IMR-90 (cell line): Measurements from ENCODE around the gene SRPRB. TPM values are rescaled to one million over a fixed set of nuclear protein-coding genes. Genes with fewer than 3 reads are reported as not detected.

Source experiments
- ATAC-seq: fragments of 200-7000 bp; cut with Tn5 transposase; 2 replicates; pipeline ENCODE4 v1.9.1; 2020; ENCODE audit warnings: low read depth, mild to moderate bottlenecking, moderate library complexity
- BruUV-seq: library from RNA; stranded (reverse); fragments of 400-500 nt; replicated peaks from 2 replicates; lab custom pipeline; 2021; lab: Mats Ljungman, UMichigan
- CTCF ChIA-PET: fragments of 300-600 bp; formaldehyde crosslinking; extraction: SDS; loops from one replicate; lab custom pipeline; 2021; ENCODE audit warnings: antibody characterized with exemption; lab: Yijun Ruan, JAX
- POLR2A ChIA-PET: fragments of 300-600 bp; sonication (Branson Sonifier 250); formaldehyde crosslinking; loops from one replicate; lab custom pipeline; 2022; ENCODE audit warnings: antibody characterized with exemption; ENCODE audit not compliant: unreplicated experiment; lab: Charles Lee
- DNase-seq: peaks from one replicate; pipeline ENCODE4 v3.0.0; 2013
- H2AFZ ChIP-seq: replicated peaks from 2 replicates; pipeline ENCODE3; 2013; ENCODE audit warnings: low read length, mild to moderate bottlenecking; ENCODE audit not compliant: poor library complexity
- H2AK5ac ChIP-seq: 2 replicates; pipeline ENCODE4 v1.6.1; 2013; ENCODE audit warnings: low read depth, low read length, inconsistent platforms
- H2AK9ac ChIP-seq: replicated peaks from 2 replicates; pipeline ENCODE3; 2013; ENCODE audit warnings: mild to moderate bottlenecking, low read depth, low read length, moderate library complexity; ENCODE audit not compliant: poor library complexity
- H2BK120ac ChIP-seq: 2 replicates; pipeline ENCODE4 v1.6.1; 2013; ENCODE audit warnings: low read depth, low read length, inconsistent platforms
- H2BK15ac ChIP-seq: 3 replicates; pipeline ENCODE4 v1.6.1; 2013; ENCODE audit warnings: low read depth, low read length, inconsistent platforms
- H2BK20ac ChIP-seq: 2 replicates; pipeline ENCODE4 v1.6.1; 2013; ENCODE audit warnings: low read depth, mild to moderate bottlenecking, inconsistent platforms, low read length, moderate library complexity
- H2BK5ac ChIP-seq: 2 replicates; pipeline ENCODE4 v1.6.1; 2013; ENCODE audit warnings: mild to moderate bottlenecking, low read depth, low read length, inconsistent platforms; ENCODE audit not compliant: poor library complexity, severe bottlenecking
- H3K14ac ChIP-seq: replicated peaks from 2 replicates; pipeline ENCODE4 v1.6.1; 2013; ENCODE audit warnings: low read depth, low read length, inconsistent platforms
- H3K18ac ChIP-seq: 2 replicates; pipeline ENCODE4 v1.6.1; 2013; ENCODE audit warnings: low read depth, low read length, control low read depth
- H3K23ac ChIP-seq: 2 replicates; pipeline ENCODE4 v1.6.1; 2013; ENCODE audit warnings: low read depth, low read length, inconsistent platforms
- H3K27ac ChIP-seq: 2 replicates; pipeline ENCODE4 v1.5.1; 2013; ENCODE audit warnings: mild to moderate bottlenecking, control low read depth, low read length; ENCODE audit not compliant: insufficient read depth
- H3K27me3 ChIP-seq: 2 replicates; pipeline ENCODE4 v1.6.1; 2013; ENCODE audit warnings: low read length; ENCODE audit not compliant: control insufficient read depth, insufficient read depth
- H3K36me3 ChIP-seq: 2 replicates; pipeline ENCODE4 v1.6.1; 2013; ENCODE audit warnings: low read length, mixed read lengths; ENCODE audit not compliant: control insufficient read depth, insufficient read depth
- H3K4ac ChIP-seq: 2 replicates; pipeline ENCODE4 v1.6.1; 2013; ENCODE audit warnings: low read depth, low read length, inconsistent platforms
- H3K4me1 ChIP-seq: 2 replicates; pipeline ENCODE4 v1.6.1; 2013; ENCODE audit warnings: low read length, mixed read lengths; ENCODE audit not compliant: control insufficient read depth, insufficient read depth
- H3K4me2 ChIP-seq: 2 replicates; pipeline ENCODE4 v1.6.1; 2013; ENCODE audit warnings: low read depth, mild to moderate bottlenecking, control low read depth, low read length, moderate library complexity
- H3K4me3 ChIP-seq: 2 replicates; pipeline ENCODE4 v1.5.1; 2013; ENCODE audit warnings: low read depth, mild to moderate bottlenecking, control low read depth, low read length, moderate library complexity; ENCODE audit not compliant: insufficient read depth
- H3K56ac ChIP-seq: 2 replicates; pipeline ENCODE4 v1.6.1; 2013; ENCODE audit warnings: low read length, inconsistent platforms; ENCODE audit not compliant: insufficient read depth; ENCODE audit errors: extremely low read depth
- H3K79me1 ChIP-seq, 2 experiments: 2 replicates each; pipeline ENCODE4 v1.6.1; 2013; ENCODE audit warnings: low read length in 2 of 2, inconsistent platforms in 1 of 2, low read depth in 1 of 2
- H3K9ac ChIP-seq: 2 replicates; pipeline ENCODE4 v1.6.1; 2013; ENCODE audit warnings: low read depth, low read length, control low read depth
- H3K9me1 ChIP-seq: 2 replicates; pipeline ENCODE4 v1.6.1; 2013; ENCODE audit warnings: low read length, inconsistent platforms; ENCODE audit not compliant: insufficient read depth
- H3K9me3 ChIP-seq: 2 replicates; pipeline ENCODE4 v1.6.1; 2013; ENCODE audit warnings: low read length; ENCODE audit not compliant: control insufficient read depth, insufficient read depth
- H4K20me1 ChIP-seq: 2 replicates; pipeline ENCODE4 v1.6.1; 2013; ENCODE audit warnings: low read length, inconsistent platforms; ENCODE audit not compliant: insufficient read depth
- H4K5ac ChIP-seq: 2 replicates; pipeline ENCODE4 v1.6.1; 2013; ENCODE audit warnings: mild to moderate bottlenecking, low read depth, low read length, control low read depth
- H4K8ac ChIP-seq, 2 experiments: 2 replicates each; pipeline ENCODE4 v1.6.1; 2013; ENCODE audit warnings: low read depth in 2 of 2, low read length in 2 of 2, control low read depth in 1 of 2, inconsistent platforms in 1 of 2
- H4K91ac ChIP-seq: 2 replicates; pipeline ENCODE4 v1.6.1; 2013; ENCODE audit warnings: low read depth, low read length, inconsistent platforms; ENCODE audit not compliant: insufficient read depth
- BHLHE40 ChIP-seq: fragments of 150-350 bp; IDR thresholded peaks from 2 replicates; pipeline ENCODE4 v1.6.1; 2016; ENCODE audit warnings: mild to moderate bottlenecking, low read depth, low read length
- CEBPB ChIP-seq: IDR thresholded peaks from 2 replicates; pipeline ENCODE4 v1.6.1; 2012; ENCODE audit warnings: low read depth, low read length, improper control_type of control experiment
- CHD1 ChIP-seq: IDR thresholded peaks from 2 replicates; pipeline ENCODE4 v1.6.1; 2012; ENCODE audit warnings: low read depth, low read length, improper control_type of control experiment
- ELK1 ChIP-seq: fragments of 150-350 bp; IDR thresholded peaks from 2 replicates; pipeline ENCODE4 v1.6.1; 2016; ENCODE audit warnings: low read depth, mild to moderate bottlenecking, low read length, moderate library complexity, borderline replicate concordance
- RAD21 ChIP-seq: IDR thresholded peaks from 2 replicates; pipeline ENCODE4 v1.6.1; 2012; ENCODE audit warnings: low read length, improper control_type of control experiment
- RCOR1 ChIP-seq: IDR thresholded peaks from 2 replicates; pipeline ENCODE4 v1.6.1; 2012; ENCODE audit warnings: mild to moderate bottlenecking, low read length, improper control_type of control experiment; ENCODE audit not compliant: insufficient replicate concordance
- RFX5 ChIP-seq: IDR thresholded peaks from 2 replicates; pipeline ENCODE4 v1.8.0; 2012; ENCODE audit warnings: low read depth, mild to moderate bottlenecking, low read length, moderate library complexity
- SMC3 ChIP-seq: fragments of 150-350 bp; IDR thresholded peaks from 2 replicates; pipeline ENCODE4 v1.6.1; 2016; ENCODE audit warnings: low read depth, mild to moderate bottlenecking, antibody characterized with exemption, low read length, moderate library complexity
- WGBS, 2 experiments: methylation state at CpG; one replicate each; pipeline versions ENCODE4 v1.1.5 to v1.1.7; 2013; ENCODE audit warnings: missing lambda C conversion rate in 2 of 2; ENCODE audit not compliant: insufficient read length in 1 of 2; ENCODE audit errors: extremely low coverage in 2 of 2; 5-methylcytosine and 5-hydroxymethylcytosine counted together
- dilution Hi-C: fragments of 300-500 bp; cut with HindIII; formaldehyde crosslinking; loops from one replicate; pipeline ENCODE4 v1.14.3; 2018; ENCODE audit warnings: low sequenced_read_pairs; ENCODE audit not compliant: unreplicated experiment
- in situ Hi-C: fragments of 300-500 bp; cut with MboI; formaldehyde crosslinking; loops from 3 replicates; pipeline ENCODE4 v1.14.3; 2019; ENCODE audit warnings: low sequenced_read_pairs, inconsistent platforms, mixed read lengths
- intact Hi-C: fragments of 100-400 bp; cut with micrococcal nuclease; formaldehyde crosslinking; loops from 2 replicates; pipeline ENCODE4 v1.10.0; 2022
- polyA plus RNA-seq, 3 experiments: library from polyadenylated mRNA; depleted of rRNA; stranded (reverse); fragments of >200 nt; gene quantifications; 2 replicates each; pipeline ENCODE4 v1.2.3, GENCODE V29; 2012; ENCODE audit warnings: low replicate concordance in 1 of 3
- total RNA-seq: library from RNA; depleted of rRNA; stranded (reverse); fragments of >200 nt; gene quantifications from 2 replicates; pipeline ENCODE4 v1.2.3, GENCODE V29; 2012

SRPRB gene
- total and polyA plus RNA-seq, 2 of the 4 experiments (the other 2 are of a cell fraction): 28.8 to 131 TPM

- Histone ChIP-seq H3K4ac (no peak overlapping the region), H3K27me3 (peaks cover 17% of the 10 kb centered on the region), H3K9ac (no peak overlapping the region), H2AK5ac (no peak overlapping the region), H3K4me3 (no peak overlapping the region), H2AFZ (no peak overlapping the region), H3K4me1 (no peaks in the 10 kb centered on the region), H3K9me1 (no peaks in the 10 kb centered on the region), H2BK120ac (no peak overlapping the region), H2AK9ac (no peak overlapping the region), H3K23ac (no peak overlapping the region), H3K36me3 (no peaks in the 10 kb centered on the region), H3K14ac (no peak overlapping the region), H3K4me2 (no peak overlapping the region), H4K5ac (no peak overlapping the region), H4K8ac (no peak overlapping the region), H2BK20ac (no peak overlapping the region), H3K18ac (no peak overlapping the region), H3K79me1 (no peaks in the 10 kb centered on the region), H3K9me3 (no peaks in the 10 kb centered on the region), H4K91ac (no peak overlapping the region), H3K56ac (no peak overlapping the region), H2BK5ac (no peak overlapping the region), H4K20me1 (no peaks in the 10 kb centered on the region), H2BK15ac (no peak overlapping the region), H3K27ac (no peak overlapping the region)
- TF ChIP-seq RFX5: no peak
- TF ChIP-seq SMC3: no peak
- TF ChIP-seq RCOR1: no peak
- TF ChIP-seq RAD21: no peak
- no peak for TF ChIP-seq CHD1
- no peak for TF ChIP-seq BHLHE40
- TF ChIP-seq CEBPB: no peak
- TF ChIP-seq ELK1: no peak
- intact Hi-C loops: no loop called here
- dilution Hi-C loops: no loop called here
- WGBS, 2 experiments: 30% methylated on average over 2 of the region's 2 CpGs; no CpG with 5 or more reads in 1 of the 2 experiments
- no TSS peak for BruUV-seq
- ChIA-PET POLR2A (no interaction called here), CTCF (no interaction called here)
- in situ Hi-C loops: no loop called here
- ATAC-seq (no peak; the same call in 1 of the 2 replicates), DNase-seq (no peak)
Measured at GRCh38 chr3:133853925-133854227, 48.3 kb downstream of the SRPRB start.
